ENCODE data around the gene CUL4A.
"Not testable (repeated sequence)": the region's sequence is repeated elsewhere in the genome, so short reads cannot be mapped to it uniquely, and the experiment has no call there.

The CUL4A gene

GRCh38 chr13:113243847-113244246 lies 34.4 kb downstream of the CUL4A start:
- Histone ChIP-seq H3K27ac (ENCODE audit: low read length) (no peak overlapping the region), H3K36me3 (replicated peaks; ENCODE audit: insufficient read depth, low read length) (no peaks in the 10 kb centered on the region)

GRCh38 chr13:113245849-113246796 lies 36.7 kb downstream of the CUL4A start:
- Histone ChIP-seq H3K9me3 (replicated peaks; ENCODE audit: insufficient read depth, low read length) (no peaks in the 10 kb centered on the region), H3K4me1 (ENCODE audit: low read length) (no peaks in the 10 kb centered on the region), H3K4me2 (ENCODE audit: low read depth, low read length) (no peak overlapping the region), H2AFZ (ENCODE audit: low read length) (no peak overlapping the region), H3F3A (ENCODE audit: insufficient read depth, low read length) (no peaks in the 10 kb centered on the region), H3K79me2 (ENCODE audit: low read length) (no peaks in the 10 kb centered on the region), H3K9me2 (replicated peaks; ENCODE audit: insufficient read depth, low read length) (no peaks in the 10 kb centered on the region), H3K4me3 (ENCODE audit: low read length) (no peak overlapping the region), H3K27me3 (replicated peaks; ENCODE audit: insufficient read depth, low read length) (no peaks in the 10 kb centered on the region), H4K20me1 (ENCODE audit: insufficient read depth, low read length) (no peaks in the 10 kb centered on the region), H3K27ac (ENCODE audit: low read length) (no peak overlapping the region), H3K9ac (ENCODE audit: low read length) (no peak overlapping the region), H3K36me3 (replicated peaks; ENCODE audit: insufficient read depth, low read length) (0 out of 2 replicates have a peak, but pooled peaks cover 3% of the 10 kb centered on the region)
- TF ChIP-seq CTCF (IDR thresholded peaks at IDR 0.05; ENCODE audit: low read length) (peak; percentile 31), EZH2phosphoT487 (IDR thresholded peaks at IDR 0.05; ENCODE audit: low read length) (no peak), EZH2 (optimal IDR thresholded peaks at IDR 0.05; ENCODE audit: low read depth, low read length) (no peak)
- DNase-seq = no peak

More at GRCh38 chr13:113243847-113244246, 34.4 kb downstream of the CUL4A start:
- Histone ChIP-seq H3K4me2 (ENCODE audit: low read depth, low read length) (no peak overlapping the region), H3F3A (ENCODE audit: insufficient read depth, low read length) (no peaks in the 10 kb centered on the region), H3K9ac (ENCODE audit: low read length) (no peak overlapping the region), H3K27me3 (replicated peaks; ENCODE audit: insufficient read depth, low read length) (no peaks in the 10 kb centered on the region), H4K20me1 (ENCODE audit: insufficient read depth, low read length) (no peaks in the 10 kb centered on the region), H3K4me1 (ENCODE audit: low read length) (no peaks in the 10 kb centered on the region), H3K4me3 (ENCODE audit: low read length) (no peak overlapping the region), H2AFZ (ENCODE audit: low read length) (no peak overlapping the region), H3K79me2 (ENCODE audit: low read length) (no peaks in the 10 kb centered on the region), H3K9me3 (replicated peaks; ENCODE audit: insufficient read depth, low read length) (no peaks in the 10 kb centered on the region), H3K9me2 (replicated peaks; ENCODE audit: insufficient read depth, low read length) (no peaks in the 10 kb centered on the region)
- DNase-seq = no peak
- TF ChIP-seq EZH2 (optimal IDR thresholded peaks at IDR 0.05; ENCODE audit: low read depth, low read length) = no peak
- no peak for TF ChIP-seq EZH2phosphoT487 (IDR thresholded peaks at IDR 0.05; ENCODE audit: low read length)
- no peak for TF ChIP-seq CTCF (IDR thresholded peaks at IDR 0.05; ENCODE audit: low read length)

- Histone ChIP-seq H3K4me1 (ENCODE audit: low read length) (no peaks in the 10 kb centered on the region), H3K4me2 (ENCODE audit: low read depth, low read length) (no peak overlapping the region), H3K9me2 (replicated peaks; ENCODE audit: insufficient read depth, low read length) (no peaks in the 10 kb centered on the region), H3K79me2 (ENCODE audit: low read length) (no peaks in the 10 kb centered on the region), H3K9ac (ENCODE audit: low read length) (no peak overlapping the region), H3K27me3 (replicated peaks; ENCODE audit: insufficient read depth, low read length) (no peaks in the 10 kb centered on the region), H2AFZ (ENCODE audit: low read length) (no peak overlapping the region), H3F3A (ENCODE audit: insufficient read depth, low read length) (no peaks in the 10 kb centered on the region), H3K36me3 (replicated peaks; ENCODE audit: insufficient read depth, low read length) (peaks cover 9% of the 10 kb centered on the region; the same call in 1 of the 2 replicates), H3K27ac (ENCODE audit: low read length) (no peak overlapping the region), H3K9me3 (replicated peaks; ENCODE audit: insufficient read depth, low read length) (no peaks in the 10 kb centered on the region), H3K4me3 (ENCODE audit: low read length) (no peak overlapping the region), H4K20me1 (ENCODE audit: insufficient read depth, low read length) (no peaks in the 10 kb centered on the region)
- DNase-seq = no peak
- TF ChIP-seq EZH2 (optimal IDR thresholded peaks at IDR 0.05; ENCODE audit: low read depth, low read length) (no peak), EZH2phosphoT487 (IDR thresholded peaks at IDR 0.05; ENCODE audit: low read length) (no peak), CTCF (IDR thresholded peaks at IDR 0.05; ENCODE audit: low read length) (no peak)
These were observed 43.2 kb downstream of the CUL4A start for GRCh38 chr13:113252516-113253095.

- not testable (repeated sequence) for H4K20me1 ChIP-seq (ENCODE audit: insufficient read depth, low read length); H3K36me3 ChIP-seq (replicated peaks; ENCODE audit: insufficient read depth, low read length); H3K4me3 ChIP-seq (ENCODE audit: low read length); H2AFZ ChIP-seq (ENCODE audit: low read length); H3K27me3 ChIP-seq (replicated peaks; ENCODE audit: insufficient read depth, low read length); H3K9me3 ChIP-seq (replicated peaks; ENCODE audit: insufficient read depth, low read length); H3K9me2 ChIP-seq (replicated peaks; ENCODE audit: insufficient read depth, low read length); H3K4me2 ChIP-seq (ENCODE audit: low read depth, low read length); DNase-seq; H3K9ac ChIP-seq (ENCODE audit: low read length); H3K27ac ChIP-seq (ENCODE audit: low read length); H3K4me1 ChIP-seq (ENCODE audit: low read length); H3F3A ChIP-seq (ENCODE audit: insufficient read depth, low read length); H3K79me2 ChIP-seq (ENCODE audit: low read length)
These were observed 48.5 kb downstream of the CUL4A start for GRCh38 chr13:113257908-113258307.

Measured in MM.1S (cell line).